Endothelial cell (in vitro differentiated cells): Measurements from ENCODE around the gene PNPO. TPM values are rescaled to one million over a fixed set of nuclear protein-coding genes. Genes with fewer than 3 reads are reported as not detected.

Source experiments
- DNase-seq: peaks from one replicate; pipeline ENCODE4 v3.0.0; 2021; ENCODE audit warnings: low spot score
- H3K27ac Mint-ChIP-seq: one replicate; pipeline ENCODE4 v1.8.0; 2021; ENCODE audit warnings: mixed read lengths, inconsistent platforms; ENCODE audit not compliant: unreplicated experiment
- H3K27me3 Mint-ChIP-seq: one replicate; pipeline ENCODE4 v1.8.0; 2021; ENCODE audit warnings: mild to moderate bottlenecking, moderate library complexity, mixed read lengths, inconsistent platforms; ENCODE audit not compliant: unreplicated experiment
- H3K36me3 Mint-ChIP-seq: one replicate; pipeline ENCODE4 v1.8.0; 2021; ENCODE audit warnings: mild to moderate bottlenecking, low read depth, mixed read lengths, inconsistent platforms; ENCODE audit not compliant: unreplicated experiment
- H3K4me1 Mint-ChIP-seq: one replicate; pipeline ENCODE4 v1.8.0; 2021; ENCODE audit warnings: mild to moderate bottlenecking, mixed read lengths, inconsistent platforms; ENCODE audit not compliant: unreplicated experiment
- H3K4me3 Mint-ChIP-seq: one replicate; pipeline ENCODE4 v1.8.0; 2021; ENCODE audit warnings: mild to moderate bottlenecking, mixed read lengths, inconsistent platforms; ENCODE audit not compliant: unreplicated experiment
- H3K9me3 Mint-ChIP-seq: one replicate; pipeline ENCODE4 v1.8.0; 2021; ENCODE audit warnings: mixed read lengths, inconsistent platforms; ENCODE audit not compliant: unreplicated experiment
- CTCF ChIP-seq: fragments of 200-600 bp; sonication (generic); IDR thresholded peaks from one replicate; pipeline ENCODE4 v1.5.0; 2021; ENCODE audit warnings: antibody characterized with exemption; ENCODE audit not compliant: unreplicated experiment
- total RNA-seq: library from RNA; stranded (reverse); fragmentation: NEBNext Ultra II Directional; extraction: Animal tissue kit (Norgen Biotek cat#: 25700); gene quantifications from one replicate; pipeline ENCODE4 v1.2.1, GENCODE V29; 2021; ENCODE audit not compliant: unreplicated experiment

Gene PNPO
- total RNA-seq, 1 donor from 2014 or later: 16.4 TPM

GRCh38 chr17:47992216-47992615, 50.8 kb downstream of the PNPO start:
- Mint-ChIP-seq H3K27ac (no peak overlapping the region), H3K36me3 (no peaks in the 10 kb centered on the region), H3K27me3 (peaks cover 2% of the 10 kb centered on the region), H3K9me3 (no peaks in the 10 kb centered on the region), H3K4me1 (peaks cover 11% of the 10 kb centered on the region), H3K4me3 (no peak overlapping the region)
- no peak for DNase-seq
- no peak for TF ChIP-seq CTCF

GRCh38 chr17:47993031-47993564, 51.7 kb downstream of the PNPO start:
- Mint-ChIP-seq H3K4me1 (peaks cover 11% of the 10 kb centered on the region), H3K27me3 (no peaks in the 10 kb centered on the region), H3K9me3 (no peaks in the 10 kb centered on the region), H3K4me3 (no peak overlapping the region), H3K27ac (no peak overlapping the region), H3K36me3 (no peaks in the 10 kb centered on the region)
- no peak for TF ChIP-seq CTCF
- DNase-seq: no peak

GRCh38 chr17:47993964-47994363, 52.6 kb downstream of the PNPO start:
- no peak for DNase-seq
- H3K9me3 Mint-ChIP-seq: no peaks in the 10 kb centered on the region
- H3K36me3 Mint-ChIP-seq: no peaks in the 10 kb centered on the region
- no peaks in the 10 kb centered on the region for H3K27me3 Mint-ChIP-seq
- TF ChIP-seq CTCF: no peak
- peaks cover 10% of the 10 kb centered on the region for H3K4me1 Mint-ChIP-seq
- H3K4me3 Mint-ChIP-seq: no peak overlapping the region
- H3K27ac Mint-ChIP-seq: no peak overlapping the region

GRCh38 chr17:47994724-47995123, 53.4 kb downstream of the PNPO start:
- no peak for TF ChIP-seq CTCF
- H3K36me3 Mint-ChIP-seq: no peaks in the 10 kb centered on the region
- H3K4me3 Mint-ChIP-seq: no peak overlapping the region
- peaks cover 8% of the 10 kb centered on the region for H3K4me1 Mint-ChIP-seq
- H3K27ac Mint-ChIP-seq: no peak overlapping the region
- H3K9me3 Mint-ChIP-seq: no peaks in the 10 kb centered on the region
- H3K27me3 Mint-ChIP-seq: no peaks in the 10 kb centered on the region
- no peak for DNase-seq

GRCh38 chr17:47995241-47995935, 54.0 kb downstream of the PNPO start:
- TF ChIP-seq CTCF: no peak
- Mint-ChIP-seq H3K4me3 (no peak overlapping the region), H3K27me3 (no peaks in the 10 kb centered on the region), H3K27ac (no peak overlapping the region), H3K4me1 (peaks cover 10% of the 10 kb centered on the region), H3K9me3 (no peaks in the 10 kb centered on the region), H3K36me3 (no peaks in the 10 kb centered on the region)
- DNase-seq: peak; percentile 29
